Fibroblast of skin of left biceps (primary cell): Measurements from ENCODE around the gene THBS4.

ENCODE experiments used
- DNase-seq, 2 experiments: peaks; one replicate each; pipeline ENCODE4 v3.0.0-alpha.2; 2013; ENCODE audit warnings: low read depth in 2 of 2

The THBS4 gene

GRCh38 chr5:80048084-80048780 lies 13.1 kb downstream of the THBS4 start:
- no peak for DNase-seq

- no peak for DNase-seq
Observed at GRCh38 chr5:80052464-80052863, 17.3 kb downstream of the THBS4 start.

GRCh38 chr5:80054682-80055081 lies 19.5 kb downstream of the THBS4 start:
- no peak for DNase-seq

- DNase-seq = no peak
Observed at GRCh38 chr5:80055491-80056170, 20.5 kb downstream of the THBS4 start.

GRCh38 chr5:80057099-80057498 lies 22.0 kb downstream of the THBS4 start:
- no peak for DNase-seq

- DNase-seq = no peak
Observed at GRCh38 chr5:80057921-80058320, 22.8 kb downstream of the THBS4 start.

GRCh38 chr5:80059354-80059980 lies 24.3 kb downstream of the THBS4 start:
- DNase-seq = no peak

GRCh38 chr5:80060966-80061365 lies 25.8 kb downstream of the THBS4 start:
- no peak for DNase-seq

GRCh38 chr5:80061547-80061946 lies 26.4 kb downstream of the THBS4 start:
- DNase-seq = no peak

GRCh38 chr5:80064124-80064523 lies 29.0 kb downstream of the THBS4 start:
- DNase-seq = no peak

- no peak for DNase-seq
Observed at GRCh38 chr5:80067016-80067415, 31.9 kb downstream of the THBS4 start.

GRCh38 chr5:80067531-80068245 lies 32.5 kb downstream of the THBS4 start:
- no peak for DNase-seq

- DNase-seq = no peak
Observed at GRCh38 chr5:80068246-80068636, 33.1 kb downstream of the THBS4 start.

- DNase-seq = no peak
Observed at GRCh38 chr5:80068775-80069174, 33.6 kb downstream of the THBS4 start.

- DNase-seq = no peak
Observed at GRCh38 chr5:80069251-80069800, 34.2 kb downstream of the THBS4 start.

- DNase-seq = no peak
Observed at GRCh38 chr5:80069918-80070318, 34.8 kb downstream of the THBS4 start.

GRCh38 chr5:80070338-80071056 lies 35.3 kb downstream of the THBS4 start:
- no peak for DNase-seq

- DNase-seq = no peak
Observed at GRCh38 chr5:80071510-80072021, 36.4 kb downstream of the THBS4 start.

GRCh38 chr5:80072103-80073073 lies 37.2 kb downstream of the THBS4 start:
- DNase-seq = no peak
